ENCODE measurements around the gene NPAS2.

The NPAS2 gene

DNA sequence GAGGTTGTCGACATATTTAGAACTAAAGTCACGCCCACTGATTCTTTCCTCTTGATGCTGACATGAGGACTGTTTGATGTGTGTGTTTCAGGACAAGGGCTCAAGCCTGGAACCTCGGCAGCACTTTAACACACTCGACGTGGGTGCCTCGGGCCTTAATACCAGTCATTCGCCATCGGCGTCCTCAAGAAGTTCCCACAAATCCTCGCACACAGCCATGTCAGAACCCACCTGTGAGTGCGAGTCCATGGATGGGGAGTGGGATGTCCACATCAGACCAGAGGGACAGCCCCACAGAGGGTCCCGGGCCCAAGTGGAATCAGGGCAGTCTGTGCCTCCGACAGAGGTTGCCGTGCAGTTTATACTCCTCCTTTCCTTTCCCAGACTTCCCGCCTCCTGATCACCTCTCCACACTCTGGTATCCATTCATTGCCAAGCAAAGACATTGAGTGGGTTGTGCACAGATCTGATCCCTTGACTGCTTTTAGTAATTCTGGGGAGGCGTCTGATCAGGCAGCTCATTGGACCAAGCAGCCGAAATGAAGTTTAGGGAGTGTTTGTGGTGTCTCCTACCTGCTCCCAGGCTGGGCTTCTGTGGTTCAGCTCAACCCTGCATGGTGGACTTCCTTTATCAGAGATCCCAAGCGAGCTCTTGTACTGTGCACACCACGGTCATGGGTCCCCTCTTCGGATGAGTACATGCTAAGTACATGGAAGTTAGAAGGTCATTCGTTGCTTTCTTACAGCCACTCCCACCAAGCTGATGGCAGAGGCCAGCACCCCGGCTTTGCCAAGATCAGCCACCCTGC lies 155.0 kb downstream of the NPAS2 start:
- no peak for DNase-seq

DNA sequence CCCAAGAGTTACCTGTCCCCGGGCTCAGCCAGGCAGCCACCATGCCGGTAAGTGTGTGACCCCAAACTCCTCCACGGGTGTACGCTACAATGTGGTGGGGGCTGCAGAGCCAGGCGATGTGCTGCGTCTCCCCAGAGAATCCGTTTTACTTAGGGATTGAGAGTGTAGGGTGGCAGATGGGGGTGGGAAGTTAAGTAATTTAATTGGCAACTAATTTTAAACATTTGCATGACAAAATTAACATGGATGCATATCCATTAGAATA lies 155.5 kb downstream of the NPAS2 start:
- DNase-seq, result no peak

DNA sequence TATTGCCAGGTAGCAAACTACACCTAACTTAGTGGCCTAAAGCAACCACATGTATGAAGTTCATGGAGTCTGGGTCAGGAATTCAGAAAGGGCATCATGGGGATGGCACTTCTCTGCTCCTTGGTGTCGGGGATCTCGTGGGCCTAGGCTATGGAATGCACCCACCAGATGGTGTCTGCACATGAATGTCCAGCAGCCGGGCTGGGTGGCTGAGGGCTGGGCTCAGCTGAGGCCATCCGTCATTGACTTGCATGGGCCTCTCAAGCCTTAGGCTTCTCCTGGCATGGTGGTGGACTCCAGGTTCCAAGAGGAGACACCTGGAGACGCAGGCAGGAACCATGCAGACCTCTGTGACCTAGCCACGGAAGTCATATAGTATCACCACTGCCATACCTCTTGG lies 156.1 kb downstream of the NPAS2 start:
- no peak for DNase-seq

DNA sequence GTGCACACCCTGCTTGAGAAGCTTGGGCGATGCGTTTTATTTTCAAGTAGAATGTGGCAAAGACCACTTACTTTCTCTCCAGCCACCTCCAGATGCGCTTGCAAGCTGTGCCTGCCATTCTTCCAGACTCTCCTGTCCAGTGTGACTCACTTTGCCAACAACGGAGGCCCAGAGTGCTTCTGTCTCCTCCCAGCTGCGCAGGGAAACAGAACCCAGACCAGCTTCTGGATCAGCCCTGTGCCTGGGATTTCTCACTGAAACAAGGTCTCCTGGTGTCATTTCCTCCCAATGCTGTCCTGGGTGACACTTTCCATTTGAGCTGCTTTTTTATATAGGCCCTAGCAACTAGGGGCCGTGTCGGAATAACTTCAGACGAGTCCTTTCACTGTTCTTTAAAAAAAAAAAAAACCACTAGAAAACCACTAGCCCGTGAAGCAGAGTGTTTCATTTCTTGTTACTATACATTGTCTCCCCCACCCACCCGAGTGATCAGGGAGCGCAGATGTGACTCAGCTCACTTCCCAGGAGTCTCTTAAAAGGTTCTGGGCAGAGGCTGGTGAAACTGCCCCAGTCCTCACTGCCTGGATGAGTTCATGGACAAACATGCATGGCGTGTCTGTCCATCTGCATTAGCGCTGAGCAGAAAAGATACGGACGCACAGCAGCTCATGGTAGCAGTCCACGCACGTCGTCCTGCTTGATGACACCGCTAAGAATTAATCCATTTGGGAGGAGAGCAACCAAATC lies 156.9 kb downstream of the NPAS2 start:
- DNase-seq, result no peak

DNA sequence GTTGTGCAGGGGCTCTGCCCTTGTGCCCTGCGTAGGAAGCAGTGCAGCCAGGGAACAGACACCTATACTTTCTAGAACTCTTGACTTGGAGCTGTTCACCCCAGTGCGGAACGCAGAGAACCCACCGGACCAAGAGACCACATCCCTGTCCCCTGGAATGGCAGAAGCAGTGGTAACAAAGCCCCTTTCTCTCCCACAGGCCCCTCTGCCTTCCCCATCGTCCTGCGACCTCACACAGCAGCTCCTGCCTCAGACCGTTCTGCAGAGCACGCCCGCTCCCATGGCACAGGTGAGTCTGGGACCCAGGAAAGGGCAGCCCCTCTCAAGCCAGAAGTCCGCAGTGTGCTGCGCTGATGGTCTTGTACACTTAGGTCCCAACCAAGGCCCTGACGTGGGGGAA lies 157.6 kb downstream of the NPAS2 start:
- no peak for DNase-seq

DNA sequence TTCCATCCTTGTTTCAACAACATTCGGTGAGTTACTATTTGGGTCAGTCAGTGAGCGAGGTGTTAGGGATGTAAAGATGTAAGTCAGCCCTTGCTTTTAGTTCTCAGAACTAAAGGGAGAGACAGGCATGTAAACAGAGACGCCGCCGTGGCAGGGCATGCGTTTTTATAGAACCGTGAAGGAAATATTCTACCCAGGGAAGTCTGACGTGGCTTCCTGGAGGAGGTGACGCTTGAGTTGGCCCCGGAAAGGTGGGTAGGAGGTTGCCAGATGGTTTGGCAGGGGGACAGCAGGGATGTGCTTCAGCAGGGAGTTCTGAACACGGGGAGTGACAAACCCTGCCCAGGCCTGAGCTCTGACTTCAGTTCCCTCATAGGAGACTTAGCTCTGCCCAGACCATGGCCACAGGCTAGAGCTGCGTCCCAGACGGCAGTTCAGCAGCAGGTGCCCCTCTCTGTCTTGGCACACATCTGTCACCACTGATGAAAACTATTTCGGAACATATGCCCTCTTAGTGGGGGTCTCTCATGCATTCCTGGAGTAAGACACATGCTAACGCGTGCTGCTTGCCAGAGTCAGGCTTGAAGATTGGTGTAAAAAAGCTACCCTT lies 158.7 kb downstream of the NPAS2 start:
- DNase-seq, result no peak

DNA sequence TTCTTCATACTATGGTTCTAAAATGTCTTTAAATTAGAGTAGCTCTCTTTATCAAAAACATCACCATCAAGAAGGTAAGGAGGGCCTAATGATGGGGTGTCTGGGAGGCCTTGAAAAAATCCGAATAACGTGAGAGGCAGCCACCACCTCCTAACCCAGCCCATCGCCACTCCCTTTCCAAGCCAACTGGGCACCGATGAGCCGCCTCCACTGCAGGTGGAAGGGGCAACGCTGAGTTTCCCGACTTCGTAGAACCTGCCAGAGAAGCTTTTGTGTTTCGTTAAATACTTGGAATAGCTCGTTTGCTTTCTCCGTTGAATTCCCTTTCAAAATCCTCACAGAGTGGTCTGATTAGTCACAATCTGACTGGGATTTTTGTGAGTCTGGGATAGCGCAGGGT lies 160.1 kb downstream of the NPAS2 start:
- no peak for DNase-seq

DNA sequence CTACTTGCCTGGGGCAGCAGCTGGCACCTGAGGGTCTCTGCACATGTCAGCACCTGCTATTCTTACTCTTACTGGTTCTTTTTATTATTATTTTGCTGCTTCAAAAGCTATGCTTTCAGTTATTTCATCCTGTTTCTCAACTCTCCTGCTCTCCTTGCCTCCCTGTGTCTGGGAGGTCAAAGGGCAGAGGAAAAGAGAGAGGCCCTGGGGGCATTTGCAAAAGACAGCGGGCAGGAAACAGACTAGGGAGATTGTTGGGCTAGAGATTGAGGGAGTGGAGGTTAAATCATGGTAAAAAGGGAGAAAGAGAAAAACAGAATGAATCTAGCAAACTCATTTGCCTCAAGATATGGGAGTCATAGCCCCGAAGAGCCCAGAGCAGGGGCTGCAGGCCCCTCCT lies 161.1 kb downstream of the NPAS2 start:
- DNase-seq, result no peak

DNA sequence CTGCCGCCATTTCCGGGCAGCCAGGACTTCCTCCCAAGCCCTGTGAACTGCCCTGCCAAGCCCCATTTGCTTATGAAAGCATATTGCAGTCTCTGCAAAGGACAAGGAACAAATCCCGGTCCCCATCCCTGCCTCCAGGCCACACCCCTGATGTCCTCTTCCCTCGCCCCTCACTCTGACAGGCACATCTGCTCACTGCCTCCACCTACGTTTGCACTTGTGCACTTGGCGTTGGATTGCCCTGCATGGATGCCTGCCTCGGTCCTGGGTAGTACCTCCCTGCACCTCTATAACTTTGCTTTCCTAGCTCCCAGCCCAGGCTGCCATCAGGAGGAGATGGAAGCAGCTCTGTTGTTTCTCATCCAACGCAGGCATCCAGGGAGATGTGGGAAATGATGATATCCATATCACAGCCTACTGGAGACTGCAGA lies 162.5 kb downstream of the NPAS2 start:
- no peak for DNase-seq

DNA sequence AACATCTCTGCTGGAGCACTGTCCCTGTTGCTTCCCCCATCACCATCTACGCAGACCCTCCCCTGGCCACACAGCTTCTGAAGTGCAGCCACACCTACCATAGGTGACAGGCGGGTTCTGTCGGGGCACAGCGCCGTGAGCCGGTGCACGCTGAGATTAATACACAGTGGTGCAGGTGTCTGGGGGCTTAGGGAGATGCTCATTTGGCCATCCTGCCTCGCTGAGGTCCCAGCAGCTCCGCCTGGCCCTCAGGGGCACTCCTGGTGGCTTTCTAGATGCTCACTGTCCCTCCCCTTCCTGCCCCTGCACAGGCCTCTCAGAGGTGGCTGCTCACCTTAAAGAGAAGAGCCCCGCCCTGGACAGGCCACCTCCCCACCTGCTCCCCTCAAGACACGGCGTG lies 163.3 kb downstream of the NPAS2 start:
- DNase-seq, result no peak

DNA sequence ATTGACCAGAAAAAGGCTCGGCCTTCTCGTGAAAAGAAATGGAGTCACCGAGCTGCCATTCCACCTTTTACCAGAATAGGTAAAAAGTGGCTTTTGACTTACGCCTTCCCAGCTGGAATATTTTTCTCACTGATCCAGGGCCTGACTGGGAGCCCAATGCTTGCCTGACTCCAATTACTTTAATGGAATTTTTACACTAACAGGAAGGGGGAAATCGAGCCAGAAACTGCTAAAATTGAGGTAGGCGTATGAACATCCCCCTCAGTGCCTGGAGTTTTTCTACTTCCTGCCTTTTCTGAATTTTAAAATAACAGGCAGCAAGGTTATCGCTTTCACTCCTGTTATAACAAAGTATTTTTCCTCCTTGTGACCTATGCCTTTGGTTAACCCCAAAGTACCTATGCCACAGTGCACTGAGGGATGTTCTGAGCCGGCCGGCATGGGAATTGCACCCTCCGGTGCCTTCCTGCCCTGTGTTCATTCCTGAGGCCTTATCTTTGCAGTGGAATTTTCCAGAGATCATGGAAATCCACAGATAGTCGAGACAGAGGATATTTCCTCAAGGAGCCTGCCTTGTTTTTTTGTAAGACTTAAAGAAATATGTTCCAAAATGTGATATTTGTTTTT lies 163.9 kb downstream of the NPAS2 start:
- no peak for DNase-seq

DNA sequence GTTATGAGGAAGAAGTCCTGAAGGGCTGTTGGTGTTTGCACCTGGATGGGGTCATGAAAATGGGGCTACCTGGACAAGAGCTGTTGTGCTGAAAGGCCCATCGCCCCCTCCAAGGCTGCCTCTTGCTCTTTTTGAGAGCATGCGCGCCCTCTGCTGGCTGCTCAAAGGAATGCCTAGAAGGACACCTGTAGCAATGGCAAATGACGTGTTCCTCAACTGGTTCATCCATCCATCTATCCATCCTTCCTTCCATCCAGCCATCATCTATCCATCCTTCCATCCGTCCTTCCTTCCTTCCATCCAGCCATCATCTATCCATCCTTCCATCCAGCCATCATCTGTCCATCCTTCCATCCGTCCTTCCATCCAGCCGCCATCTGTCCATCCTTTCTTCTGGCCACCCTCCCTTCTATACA lies 165.0 kb downstream of the NPAS2 start:
- peak; percentile 47 to 52 for DNase-seq

DNA sequence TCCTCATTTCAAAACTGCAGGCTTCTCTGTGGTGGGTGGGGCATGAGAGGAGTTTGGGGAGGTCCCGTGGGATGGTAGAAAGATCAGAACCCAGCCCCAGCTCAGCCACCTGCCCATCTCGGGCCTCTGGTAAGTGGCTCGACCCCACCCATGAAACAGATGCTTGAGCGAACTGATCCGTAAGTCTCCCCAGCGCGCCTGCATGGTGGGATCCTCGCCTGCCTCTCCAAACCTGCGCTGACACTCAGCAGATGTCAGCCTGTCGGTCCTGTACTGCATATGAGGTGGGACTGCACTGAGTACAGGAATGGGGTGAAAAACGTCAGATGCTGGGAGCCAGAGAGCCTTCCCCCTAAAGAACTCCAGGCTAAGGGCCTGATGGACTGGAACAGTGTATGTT lies 166.2 kb downstream of the NPAS2 start:
- no peak for DNase-seq

DNA sequence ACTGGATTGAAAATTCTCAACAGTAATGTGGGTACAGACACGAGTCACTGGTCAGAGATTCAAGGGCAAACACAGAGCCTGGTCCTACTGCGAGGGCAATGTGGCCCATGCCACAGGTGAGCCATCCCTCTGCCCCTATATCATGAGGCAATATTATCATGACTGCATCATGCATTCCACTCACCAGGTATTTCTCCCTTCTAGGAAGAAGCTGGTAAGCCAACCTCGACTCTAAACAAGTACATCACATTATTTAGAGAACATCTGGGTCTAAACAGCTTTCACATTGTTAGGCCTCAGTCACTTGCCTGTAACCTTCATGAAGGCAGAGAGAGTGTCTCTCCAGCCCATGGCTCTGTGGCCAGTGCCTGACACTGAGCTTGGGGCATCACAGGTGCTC lies 167.6 kb downstream of the NPAS2 start:
- no peak for DNase-seq

DNA sequence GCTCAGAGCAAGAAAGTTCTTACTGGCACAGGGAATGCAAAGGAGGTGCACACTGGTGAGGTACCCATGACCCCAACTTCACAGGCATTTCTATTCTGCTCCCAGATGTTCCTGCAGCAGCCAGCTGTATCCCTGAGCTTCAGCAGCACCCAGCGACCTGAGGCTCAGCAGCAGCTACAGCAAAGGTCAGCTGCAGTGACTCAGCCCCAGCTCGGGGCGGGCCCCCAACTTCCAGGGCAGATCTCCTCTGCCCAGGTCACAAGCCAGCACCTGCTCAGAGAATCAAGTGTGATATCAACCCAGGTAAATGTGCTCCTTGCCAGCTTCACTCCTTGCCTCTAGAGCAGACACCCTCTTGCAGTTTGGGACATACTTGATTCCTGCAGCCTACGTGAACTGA lies 168.0 kb downstream of the NPAS2 start:
- no peak for DNase-seq

DNA sequence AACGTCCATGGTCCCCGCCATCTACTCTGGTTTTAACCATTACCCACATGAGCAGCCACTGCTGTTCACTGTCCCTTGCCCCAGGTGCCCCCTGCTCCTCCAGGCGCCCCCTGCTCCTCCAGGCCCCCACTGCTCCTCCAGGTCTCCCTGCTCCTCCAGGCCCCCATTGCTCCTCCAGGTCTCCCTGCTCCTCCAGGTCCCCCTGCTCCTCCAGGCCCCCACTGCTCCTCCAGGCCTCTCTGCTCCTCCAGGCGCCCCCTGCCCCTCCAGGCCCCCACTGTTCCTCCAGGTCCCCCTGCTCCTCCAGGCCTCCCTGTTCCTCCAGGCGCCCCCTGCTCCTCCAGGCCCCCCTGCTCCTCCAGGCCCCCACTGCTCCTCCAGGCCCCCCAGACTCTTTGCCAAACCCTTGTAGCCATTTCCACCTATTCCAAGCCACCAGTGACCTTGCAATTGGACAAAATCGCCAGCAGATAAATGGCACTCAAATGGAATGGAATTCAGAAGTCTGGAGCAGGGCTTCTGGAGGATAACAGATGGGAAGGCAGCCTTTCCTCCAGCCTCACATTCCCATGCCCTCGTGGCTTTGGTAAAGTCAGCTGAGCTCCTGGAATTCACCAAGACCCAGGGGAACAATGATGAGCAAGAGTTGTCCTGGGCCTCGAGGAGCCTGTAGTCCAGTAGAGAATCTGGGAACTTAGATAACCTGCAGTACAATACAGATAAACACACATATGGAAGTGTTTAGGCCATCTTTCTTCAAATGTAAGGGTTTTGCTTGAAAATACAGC lies 168.9 kb downstream of the NPAS2 start:
- no peak for DNase-seq

DNA sequence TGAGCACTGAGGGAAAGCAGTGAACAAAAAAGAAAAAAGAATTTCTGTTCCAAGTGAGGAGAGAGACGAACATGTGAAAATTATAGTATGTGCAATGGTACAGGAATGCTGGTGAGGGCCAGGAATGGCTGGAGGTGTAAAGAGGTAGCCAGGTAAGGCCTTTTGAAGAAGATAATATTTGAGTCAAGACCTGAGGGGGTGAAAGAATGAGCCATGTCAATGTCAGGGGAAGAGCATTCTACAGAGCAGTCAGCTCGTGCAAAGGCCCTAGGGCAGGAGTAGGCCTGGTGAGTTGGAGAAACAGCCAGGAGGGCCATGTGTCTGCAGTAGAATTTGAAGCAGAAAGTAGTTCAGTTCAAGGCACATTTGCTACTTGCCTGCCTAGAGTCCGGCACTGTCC lies 169.7 kb downstream of the NPAS2 start:
- DNase-seq, result no peak

DNA sequence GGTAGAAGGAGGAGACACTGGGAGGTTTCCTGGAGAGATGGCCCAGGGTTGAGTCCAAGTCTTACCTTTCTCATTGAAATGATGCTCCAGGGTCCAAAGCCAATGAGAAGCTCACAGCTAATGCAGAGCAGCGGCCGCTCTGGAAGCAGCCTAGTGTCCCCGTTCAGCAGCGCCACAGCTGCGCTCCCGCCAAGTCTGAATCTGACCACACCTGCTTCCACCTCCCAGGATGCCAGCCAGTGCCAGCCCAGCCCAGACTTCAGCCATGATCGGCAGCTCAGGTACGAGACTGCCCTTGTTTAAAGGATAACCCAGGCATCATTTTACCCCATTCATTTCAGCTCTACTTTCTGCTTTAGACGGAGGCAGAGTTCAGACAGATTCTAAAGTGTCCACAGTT lies 170.2 kb downstream of the NPAS2 start:
- DNase-seq, result no peak

DNA sequence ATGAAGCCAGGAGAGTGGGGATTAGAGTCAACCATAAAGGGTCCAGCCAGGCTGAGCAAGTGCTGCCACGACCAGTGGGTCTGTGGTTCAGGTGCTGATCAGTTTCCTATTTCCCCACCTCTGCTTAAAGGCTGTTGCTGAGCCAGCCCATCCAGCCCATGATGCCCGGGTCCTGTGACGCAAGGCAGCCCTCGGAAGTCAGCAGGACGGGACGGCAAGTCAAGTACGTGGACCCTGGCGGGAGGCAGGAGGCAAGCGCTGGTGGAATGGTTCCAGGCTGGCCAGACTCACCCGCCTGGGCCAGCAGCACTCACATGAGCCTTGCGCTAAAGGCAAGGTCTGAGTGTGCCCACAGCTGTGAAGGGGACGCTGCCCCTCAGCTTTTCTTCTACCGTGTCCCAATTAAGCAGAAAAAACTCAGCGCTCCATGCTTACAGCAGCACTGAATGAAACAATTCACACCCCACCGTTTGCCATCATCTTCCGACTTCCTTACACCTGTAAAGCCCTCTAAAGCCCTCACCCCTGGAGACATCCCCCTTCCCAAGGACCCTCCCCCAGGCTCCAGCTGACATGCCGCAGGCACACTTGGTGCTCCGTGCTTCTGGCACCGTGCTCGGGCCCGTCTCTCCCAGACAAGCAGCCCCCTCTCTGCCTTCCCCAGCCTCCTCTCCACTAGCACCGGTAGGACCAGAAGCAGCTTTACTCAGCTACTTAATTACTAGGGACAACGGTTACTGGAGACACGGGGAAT lies 170.9 kb downstream of the NPAS2 start:
- no peak for DNase-seq

DNA sequence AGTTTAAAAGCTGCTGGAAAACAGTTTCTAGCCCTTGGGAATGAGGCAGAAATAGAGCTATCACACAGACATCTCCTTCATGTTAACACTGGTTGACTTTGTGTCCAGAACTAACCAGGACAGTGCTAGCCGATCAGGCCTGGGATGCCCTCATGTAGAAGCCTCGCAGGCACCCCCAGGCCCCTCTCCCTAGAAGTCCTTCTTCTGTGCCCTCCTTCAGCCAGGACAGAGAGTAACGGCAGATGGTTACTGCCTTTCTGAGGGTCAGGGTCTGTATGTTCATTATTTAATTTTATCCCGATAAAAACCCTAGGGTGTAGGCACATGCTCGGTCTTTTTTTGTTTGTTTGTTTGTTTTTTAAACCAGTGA lies 171.4 kb downstream of the NPAS2 start:
- no peak for DNase-seq

DNA sequence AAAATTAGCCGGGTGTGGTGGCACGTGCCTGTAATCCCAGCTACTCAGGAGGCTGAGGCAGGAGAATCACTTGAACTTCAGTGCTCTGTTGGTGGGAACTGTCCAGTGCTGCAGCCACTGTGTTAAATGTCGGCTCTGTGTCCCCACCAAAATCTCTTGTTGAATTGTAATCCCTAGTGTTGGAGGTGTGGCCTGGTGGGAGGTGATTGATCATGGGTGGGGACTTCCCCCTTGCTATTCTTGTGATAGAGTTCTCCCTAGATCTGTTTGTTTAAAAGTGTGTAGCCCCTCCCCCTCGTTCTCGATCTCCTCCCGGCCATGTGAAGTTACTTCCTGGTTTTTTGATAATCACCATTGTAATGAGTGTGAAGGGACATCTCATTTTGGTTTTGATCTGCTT lies 172.3 kb downstream of the NPAS2 start:
- no peak for DNase-seq

DNA sequence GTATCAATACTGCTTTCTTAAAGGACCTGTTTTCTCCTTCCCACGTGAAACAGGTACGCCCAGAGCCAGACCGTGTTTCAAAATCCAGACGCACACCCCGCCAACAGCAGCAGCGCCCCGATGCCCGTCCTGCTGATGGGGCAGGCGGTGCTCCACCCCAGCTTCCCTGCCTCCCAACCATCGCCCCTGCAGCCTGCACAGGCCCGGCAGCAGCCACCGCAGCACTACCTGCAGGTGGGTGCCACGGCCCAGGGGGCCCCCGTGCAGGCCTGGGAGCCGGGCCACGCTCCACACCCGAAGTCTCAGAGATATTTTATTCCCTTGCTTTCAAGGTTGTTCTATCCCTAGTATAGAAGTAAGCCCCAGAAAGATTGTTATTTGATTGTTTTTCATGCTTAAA lies 173.4 kb downstream of the NPAS2 start:
- no peak for DNase-seq

Measured in AML-193 (cell line).